GM21786 (cell line): ENCODE data around the gene TMCC1.
A peak's percentile ranks its signal among the peaks of the same experiment; 100 is the strongest.
"Not testable (repeated sequence)": the region's sequence is repeated elsewhere in the genome, so short reads cannot be mapped to it uniquely, and the experiment has no call there.

Experiments used
- ATAC-seq: cut with Tn5 transposase; IDR thresholded peaks from one replicate; pipeline ENCODE4 v1.9.1; 2021; ENCODE audit not compliant: unreplicated experiment

TMCC1 gene

GRCh38 chr3:129689036-129689435 is 204.5 kb downstream of the TMCC1 start:
- no peak for ATAC-seq

- no peak for ATAC-seq
Observed at GRCh38 chr3:129688271-129688895, 205.1 kb downstream of the TMCC1 start.

- ATAC-seq, result no peak
Observed at GRCh38 chr3:129687586-129688125, 205.9 kb downstream of the TMCC1 start.

GRCh38 chr3:129686941-129687340 is 206.6 kb downstream of the TMCC1 start:
- no peak for ATAC-seq

GRCh38 chr3:129684270-129684669 is 209.2 kb downstream of the TMCC1 start:
- no peak for ATAC-seq

- no peak for ATAC-seq
Observed at GRCh38 chr3:129683201-129683600, 210.3 kb downstream of the TMCC1 start.

GRCh38 chr3:129676985-129677384 is 216.5 kb downstream of the TMCC1 start:
- ATAC-seq, result no peak

- ATAC-seq, result not testable (repeated sequence)
Observed at GRCh38 chr3:129674798-129675123, 218.8 kb downstream of the TMCC1 start.

- ATAC-seq, result no peak
Observed at GRCh38 chr3:129673897-129674797, 219.4 kb downstream of the TMCC1 start.

- no peak for ATAC-seq
Observed at GRCh38 chr3:129673012-129673411, 220.5 kb downstream of the TMCC1 start.

GRCh38 chr3:129672412-129672811 is 221.1 kb downstream of the TMCC1 start:
- peak; percentile 63 for ATAC-seq

GRCh38 chr3:129665024-129665768 is 228.3 kb downstream of the TMCC1 start:
- ATAC-seq, result no peak

- ATAC-seq, result no peak
Observed at GRCh38 chr3:129663930-129664646, 229.4 kb downstream of the TMCC1 start.

GRCh38 chr3:129663045-129663446 is 230.5 kb downstream of the TMCC1 start:
- ATAC-seq, result no peak

- no peak for ATAC-seq
Observed at GRCh38 chr3:129662191-129662608, 231.3 kb downstream of the TMCC1 start.

- no peak for ATAC-seq
Observed at GRCh38 chr3:129661766-129662165, 231.7 kb downstream of the TMCC1 start.

- ATAC-seq, result no peak
Observed at GRCh38 chr3:129658110-129658843, 235.2 kb downstream of the TMCC1 start.

GRCh38 chr3:129657261-129658046 is 236.1 kb downstream of the TMCC1 start:
- no peak for ATAC-seq

- no peak for ATAC-seq
Observed at GRCh38 chr3:129656659-129657247, 236.8 kb downstream of the TMCC1 start.
